Thoracic aorta (tissue), 2 donors: ENCODE measurements around the gene KLF11. TPM values are rescaled to one million over a fixed set of nuclear protein-coding genes. Genes with fewer than 3 reads are reported as not detected.

ENCODE experiments used
- ATAC-seq: fragments of 150-250 bp; one replicate; pipeline ENCODE4 v1.8.0; 2017; ENCODE audit warnings: low read depth; ENCODE audit not compliant: insufficient number of reproducible peaks, low FRiP score
- DNase-seq: peaks from one replicate; pipeline ENCODE4 v3.0.0-alpha.2; 2020; ENCODE audit warnings: low spot score
- H3K27ac ChIP-seq, 2 donors: fragments of 200-600 bp; sonication (generic); 1 replicate in 1 of 2; 2 replicates in 1 of 2; pipeline ENCODE4 v1.5.1; 2016; ENCODE audit warnings: mild to moderate bottlenecking in 2 of 2, moderate library complexity in 2 of 2
- H3K27me3 ChIP-seq: fragments of 200-600 bp; sonication (generic); replicated peaks from 2 replicates; pipeline ENCODE4 v1.6.0; 2016; ENCODE audit warnings: mild to moderate bottlenecking; ENCODE audit not compliant: insufficient read depth
- H3K36me3 ChIP-seq: fragments of 200-600 bp; sonication (generic); one replicate; pipeline ENCODE4 v1.5.1; 2016
- H3K4me1 ChIP-seq, 2 donors: fragments of 200-600 bp; sonication (generic); 1 replicate in 1 of 2; 2 replicates in 1 of 2; pipeline versions ENCODE4 v1.5.1 to v1.6.0; 2016; ENCODE audit warnings: low read depth in 2 of 2, mild to moderate bottlenecking in 1 of 2; ENCODE audit not compliant: control insufficient read depth in 1 of 2
- H3K4me3 ChIP-seq: fragments of 200-600 bp; sonication (generic); 2 replicates; pipeline ENCODE4 v1.5.1; 2016; ENCODE audit warnings: mild to moderate bottlenecking
- H3K9me3 ChIP-seq: fragments of 200-600 bp; sonication (generic); 2 replicates; pipeline ENCODE4 v1.5.1; 2016
- total RNA-seq, 2 donors: library from RNA; depleted of rRNA; stranded (reverse); fragments of >200 nt; gene quantifications; one replicate each; pipeline versions ENCODE4 v1.1.0 to v1.2.3, GENCODE V29; 2016
- TF ChIP-seq, protein P1 (sequence below): fragments of 200-600 bp; sonication (generic); IDR thresholded peaks from one replicate; pipeline ENCODE4 v1.5.1; 2019; ENCODE audit warnings: antibody characterized with exemption

The KLF11 gene
- total RNA-seq, 2 donors from 2014 or later: 14.4 to 20.0 TPM

DNA sequence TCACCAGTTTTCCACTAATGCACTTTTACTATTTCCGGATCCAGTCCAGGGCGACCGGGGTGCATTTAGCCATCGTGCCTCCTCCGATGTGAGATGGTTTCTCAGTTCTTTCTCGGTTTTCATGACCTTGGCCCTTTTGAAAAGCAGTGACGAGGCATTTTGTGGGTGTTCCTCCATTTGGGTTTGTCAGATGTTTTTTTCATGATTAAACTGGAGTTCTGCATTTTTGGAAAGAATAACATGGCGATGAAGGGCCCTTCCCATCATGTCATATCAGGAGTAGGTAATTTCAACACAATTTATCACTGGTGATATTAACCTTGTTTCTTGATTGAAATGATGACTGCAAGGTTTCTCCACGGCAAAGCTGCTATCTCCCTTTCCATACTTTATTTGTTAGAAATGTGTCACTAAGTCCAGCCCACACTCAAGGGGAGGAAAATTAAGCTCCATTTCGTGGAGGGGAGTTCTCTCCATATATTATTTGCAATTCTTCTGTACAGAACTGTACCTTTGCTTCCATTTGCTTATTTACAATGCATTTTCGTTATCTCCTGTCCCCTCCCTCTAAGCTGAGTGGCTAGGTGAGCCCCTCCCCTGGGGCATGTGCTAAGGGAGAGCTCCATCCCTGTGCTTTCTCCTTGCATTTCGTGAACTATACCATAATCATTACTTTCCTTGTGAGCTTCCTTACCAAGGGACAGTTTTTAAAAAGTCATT is 8.9 kb upstream of the KLF11 start:
- DNase-seq (no peak), ATAC-seq (no peak)
- TF ChIP-seq, protein P1, sequence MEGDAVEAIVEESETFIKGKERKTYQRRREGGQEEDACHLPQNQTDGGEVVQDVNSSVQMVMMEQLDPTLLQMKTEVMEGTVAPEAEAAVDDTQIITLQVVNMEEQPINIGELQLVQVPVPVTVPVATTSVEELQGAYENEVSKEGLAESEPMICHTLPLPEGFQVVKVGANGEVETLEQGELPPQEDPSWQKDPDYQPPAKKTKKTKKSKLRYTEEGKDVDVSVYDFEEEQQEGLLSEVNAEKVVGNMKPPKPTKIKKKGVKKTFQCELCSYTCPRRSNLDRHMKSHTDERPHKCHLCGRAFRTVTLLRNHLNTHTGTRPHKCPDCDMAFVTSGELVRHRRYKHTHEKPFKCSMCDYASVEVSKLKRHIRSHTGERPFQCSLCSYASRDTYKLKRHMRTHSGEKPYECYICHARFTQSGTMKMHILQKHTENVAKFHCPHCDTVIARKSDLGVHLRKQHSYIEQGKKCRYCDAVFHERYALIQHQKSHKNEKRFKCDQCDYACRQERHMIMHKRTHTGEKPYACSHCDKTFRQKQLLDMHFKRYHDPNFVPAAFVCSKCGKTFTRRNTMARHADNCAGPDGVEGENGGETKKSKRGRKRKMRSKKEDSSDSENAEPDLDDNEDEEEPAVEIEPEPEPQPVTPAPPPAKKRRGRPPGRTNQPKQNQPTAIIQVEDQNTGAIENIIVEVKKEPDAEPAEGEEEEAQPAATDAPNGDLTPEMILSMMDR: no peak
- Histone ChIP-seq H3K4me1 (peaks cover 18 to 37% of the 10 kb centered on the region in 2 donors), H3K4me3 (no peak overlapping the region), H3K36me3 (no peaks in the 10 kb centered on the region), H3K27ac (no peak overlapping the region), H3K27me3 (no peaks in the 10 kb centered on the region), H3K9me3 (no peaks in the 10 kb centered on the region)

DNA sequence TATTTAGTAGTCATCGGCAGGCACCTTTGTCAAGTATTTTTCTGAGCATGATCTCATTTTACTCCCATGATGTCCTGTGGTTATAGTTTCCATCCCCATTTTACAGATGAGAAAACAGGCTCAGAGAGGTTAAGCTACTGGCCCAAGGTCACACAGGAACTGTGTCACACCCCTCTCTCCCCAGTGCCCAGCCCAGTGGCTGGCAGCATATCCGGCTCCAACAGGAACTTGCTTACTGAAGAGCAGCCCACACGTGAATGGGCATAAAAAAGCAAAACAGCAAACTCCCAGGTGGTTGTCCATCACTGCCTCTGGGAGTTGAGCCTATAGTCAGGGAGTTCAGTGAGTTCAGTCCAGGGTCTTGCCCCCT is 8.3 kb upstream of the KLF11 start:
- ATAC-seq (no peak), DNase-seq (no peak)
- no peaks in the 10 kb centered on the region for H3K27me3 ChIP-seq
- H3K4me1 ChIP-seq: peaks cover 18 to 43% of the 10 kb centered on the region in 2 donors
- H3K27ac ChIP-seq: peak overlapping the region; percentile 79 to 81
- no peak overlapping the region for H3K4me3 ChIP-seq
- TF ChIP-seq, protein P1: no peak
- no peaks in the 10 kb centered on the region for H3K9me3 ChIP-seq
- no peaks in the 10 kb centered on the region for H3K36me3 ChIP-seq

DNA sequence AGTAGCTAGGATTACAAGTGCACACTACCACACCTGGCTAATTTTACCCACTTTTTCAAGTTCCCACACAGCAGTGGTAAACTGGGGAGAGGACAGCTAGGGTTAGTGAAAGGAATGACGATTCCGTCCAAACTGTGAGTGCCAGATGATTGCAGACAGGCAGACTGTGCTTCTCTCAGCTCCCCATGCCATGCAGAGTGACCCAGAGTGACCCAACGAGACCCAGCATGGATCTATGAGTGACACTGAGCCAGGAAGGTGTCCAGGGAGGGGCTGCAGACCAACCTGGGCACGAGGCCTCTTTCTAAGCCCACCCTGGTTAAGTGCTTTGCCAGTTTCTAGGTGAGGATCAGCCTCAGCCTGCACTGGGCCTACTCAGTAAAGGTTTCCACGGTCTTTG is 7.7 kb upstream of the KLF11 start:
- no peaks in the 10 kb centered on the region for H3K27me3 ChIP-seq
- DNase-seq: no peak
- TF ChIP-seq, protein P1: no peak

DNA sequence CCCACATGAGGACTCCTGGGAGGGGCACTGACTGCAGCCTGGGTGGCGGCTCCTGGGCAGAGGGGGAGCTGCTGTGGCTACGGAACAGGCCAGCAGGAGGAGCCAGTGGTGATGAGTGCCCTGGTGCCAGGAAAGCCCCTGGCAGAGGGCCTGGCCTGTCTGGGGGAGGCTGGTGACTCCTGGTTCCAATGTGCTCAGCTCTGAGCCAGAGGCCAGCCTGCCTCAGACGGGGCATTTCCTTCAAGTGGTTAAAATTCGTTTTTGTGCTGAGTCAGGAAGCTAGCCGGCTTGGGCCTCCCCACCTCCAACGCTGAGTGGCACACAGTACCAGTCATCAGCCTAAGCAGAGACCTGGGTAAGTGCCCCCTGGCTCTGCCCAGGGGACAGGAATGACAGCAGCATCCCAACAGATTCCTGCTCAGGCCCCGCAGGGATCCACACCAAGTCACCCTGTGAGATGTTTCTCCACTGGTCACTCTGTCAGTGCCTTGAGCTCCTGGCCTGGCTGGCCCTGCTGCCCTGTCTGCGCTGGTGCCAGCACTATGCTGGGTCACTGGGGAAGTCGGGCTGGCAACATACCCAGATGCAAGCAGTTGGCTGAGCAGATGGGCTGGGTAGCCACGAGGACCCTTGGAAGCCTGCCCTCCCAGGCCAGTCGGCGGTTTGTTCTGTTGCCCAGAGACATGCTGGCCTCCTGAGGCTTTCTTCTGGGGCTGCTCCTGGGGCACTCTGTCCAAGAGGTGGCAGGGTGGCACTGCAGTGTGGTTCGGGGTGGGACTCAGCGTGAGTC is 7.1 kb upstream of the KLF11 start:
- Histone ChIP-seq H3K4me3 (peak overlapping the region; percentile 15), H3K4me1 (peaks cover 26 to 55% of the 10 kb centered on the region in 2 donors)
- TF ChIP-seq, protein P1: peak; percentile 61

More for the DNA sequence above, 7.7 kb upstream of the KLF11 start:
- Histone ChIP-seq H3K4me1 (peaks cover 23 to 49% of the 10 kb centered on the region in 2 donors), H3K9me3 (no peaks in the 10 kb centered on the region), H3K36me3 (no peaks in the 10 kb centered on the region), H3K27ac (peak overlapping the region; percentile 79 to 81), H3K4me3 (no peak overlapping the region)
- no peak for ATAC-seq

DNA sequence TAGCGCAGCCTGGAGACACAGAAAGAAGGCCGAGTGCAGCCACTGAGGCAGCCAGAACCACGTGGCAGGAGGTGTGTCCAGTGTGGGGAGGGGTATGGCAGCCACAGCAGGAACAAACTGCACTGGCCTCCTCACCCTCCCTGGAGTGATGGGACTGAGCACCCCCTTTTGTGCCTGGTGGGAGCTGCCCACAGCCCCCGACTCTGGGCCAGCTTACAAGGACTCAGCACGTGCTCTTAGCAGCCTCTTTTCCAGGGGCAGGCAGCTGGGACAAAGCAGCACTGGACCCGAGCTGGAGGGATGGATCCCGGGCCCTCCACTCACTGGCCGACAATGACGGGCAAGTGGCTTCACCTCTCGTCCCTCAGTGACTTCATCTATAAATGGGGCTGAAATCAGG is 5.2 kb upstream of the KLF11 start:
- Histone ChIP-seq H3K4me3 (no peak overlapping the region), H3K27me3 (no peaks in the 10 kb centered on the region), H3K4me1 (peaks cover 31 to 70% of the 10 kb centered on the region in 2 donors), H3K36me3 (no peaks in the 10 kb centered on the region), H3K9me3 (no peaks in the 10 kb centered on the region), H3K27ac (peak overlapping the region in 1 of 2 donors; percentile 81)
- DNase-seq (no peak), ATAC-seq (no peak)
- TF ChIP-seq, protein P1: no peak

More for the DNA sequence above, 7.1 kb upstream of the KLF11 start:
- peak overlapping the region; percentile 79 to 81 for H3K27ac ChIP-seq
- peak; percentile 71 for ATAC-seq
- H3K9me3 ChIP-seq: no peaks in the 10 kb centered on the region
- H3K36me3 ChIP-seq: no peaks in the 10 kb centered on the region
- peak; percentile 72 for DNase-seq
- no peaks in the 10 kb centered on the region for H3K27me3 ChIP-seq
